Suprapubic skin (tissue), 3 donors: ENCODE results near the gene UBE2E3.

Source experiments
- POLR2A ChIP-seq, 2 donors: fragments of 450-650 bp; IDR thresholded peaks; one replicate each; pipeline ENCODE4 v1.6.1; 2017; ENCODE audit warnings: antibody characterized with exemption in 2 of 2, mild to moderate bottlenecking in 2 of 2, moderate library complexity in 2 of 2
- TF ChIP-seq, protein P1 (sequence below), 2 donors: fragments of 200-600 bp in 1 of 2; fragments of 450-650 bp in 1 of 2; sonication (generic) in 1 of 2; IDR thresholded peaks; one replicate each; pipeline ENCODE4 v1.5.1; 2016 to 2019; ENCODE audit warnings: antibody characterized with exemption in 2 of 2, mild to moderate bottlenecking in 1 of 2, moderate library complexity in 1 of 2

- no peak for TF ChIP-seq POLR2A (IDR thresholded peaks at IDR 0.05)
- TF ChIP-seq, protein P1, sequence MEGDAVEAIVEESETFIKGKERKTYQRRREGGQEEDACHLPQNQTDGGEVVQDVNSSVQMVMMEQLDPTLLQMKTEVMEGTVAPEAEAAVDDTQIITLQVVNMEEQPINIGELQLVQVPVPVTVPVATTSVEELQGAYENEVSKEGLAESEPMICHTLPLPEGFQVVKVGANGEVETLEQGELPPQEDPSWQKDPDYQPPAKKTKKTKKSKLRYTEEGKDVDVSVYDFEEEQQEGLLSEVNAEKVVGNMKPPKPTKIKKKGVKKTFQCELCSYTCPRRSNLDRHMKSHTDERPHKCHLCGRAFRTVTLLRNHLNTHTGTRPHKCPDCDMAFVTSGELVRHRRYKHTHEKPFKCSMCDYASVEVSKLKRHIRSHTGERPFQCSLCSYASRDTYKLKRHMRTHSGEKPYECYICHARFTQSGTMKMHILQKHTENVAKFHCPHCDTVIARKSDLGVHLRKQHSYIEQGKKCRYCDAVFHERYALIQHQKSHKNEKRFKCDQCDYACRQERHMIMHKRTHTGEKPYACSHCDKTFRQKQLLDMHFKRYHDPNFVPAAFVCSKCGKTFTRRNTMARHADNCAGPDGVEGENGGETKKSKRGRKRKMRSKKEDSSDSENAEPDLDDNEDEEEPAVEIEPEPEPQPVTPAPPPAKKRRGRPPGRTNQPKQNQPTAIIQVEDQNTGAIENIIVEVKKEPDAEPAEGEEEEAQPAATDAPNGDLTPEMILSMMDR (IDR thresholded peaks at IDR 0.05), result no peak
Measured at GRCh38 chr2:181042706-181043105, 62.3 kb downstream of the UBE2E3 start.
